Testis (tissue), 3 donors: ENCODE data around the gene GALM. TPM values are rescaled to one million over a fixed set of nuclear protein-coding genes. Genes with fewer than 3 reads are reported as not detected.
"Not testable (repeated sequence)": the region's sequence is repeated elsewhere in the genome, so short reads cannot be mapped to it uniquely, and the experiment has no call there.

Source experiments
- DNase-seq: peaks from one replicate; pipeline ENCODE4 v3.0.0-alpha.2; 2019
- H3K27ac ChIP-seq, 2 donors: fragments of 200-600 bp; sonication (generic); one replicate each; pipeline ENCODE4 v1.5.1; 2019
- H3K27me3 ChIP-seq: fragments of 200-600 bp; sonication (generic); one replicate; pipeline ENCODE4 v1.5.1; 2019
- H3K36me3 ChIP-seq: fragments of 200-600 bp; sonication (generic); one replicate; pipeline ENCODE4 v1.5.1; 2017; ENCODE audit warnings: low read depth; ENCODE audit errors: missing control alignments
- H3K4me1 ChIP-seq: fragments of 200-600 bp; sonication (generic); one replicate; pipeline ENCODE4 v1.5.1; 2019
- H3K4me3 ChIP-seq, 2 donors: fragments of 200-600 bp; sonication (generic); one replicate each; pipeline ENCODE4 v1.5.1; 2017 to 2019
- H3K9me3 ChIP-seq: fragments of 200-600 bp; sonication (generic); one replicate; pipeline ENCODE4 v1.5.1; 2017
- POLR2A ChIP-seq: fragments of 450-650 bp; IDR thresholded peaks from one replicate; pipeline ENCODE4 v1.6.1; 2017; ENCODE audit warnings: antibody characterized with exemption, mild to moderate bottlenecking, moderate library complexity
- WGBS, 2 donors: methylation state at CpG; one replicate each; pipeline ENCODE4 v1.1.5; 2018; 5-methylcytosine and 5-hydroxymethylcytosine counted together
- intact Hi-C: fragments of 100-400 bp; cut with DNase I; formaldehyde crosslinking; loops from one replicate; pipeline ENCODE4 v1.15.1; 2023; ENCODE audit warnings: low total_unique reads
- polyA plus RNA-seq: library from polyadenylated mRNA; stranded (reverse); fragments of 350-450 nt; fragmentation: Illumina TruSeq; extraction: RNeasy Lipid Tissue Mini Kit (QIAGEN cat#74804); gene quantifications from one replicate; pipeline ENCODE4 v1.2.3, GENCODE V29; 2014; ENCODE audit warnings: low read depth, low replicate concordance; ENCODE audit not compliant: insufficient read depth
- total RNA-seq, 2 donors: library from RNA; depleted of rRNA; stranded (reverse); fragments of >200 nt; gene quantifications; one replicate each; pipeline ENCODE4 v1.2.3, GENCODE V29; 2016
- TF ChIP-seq, protein P1 (sequence below), 3 experiments: fragments of 450-650 bp in 2 of 3; fragments of 200-600 bp in 1 of 3; sonication (generic) in 1 of 3; IDR thresholded peaks; one replicate each; pipeline ENCODE4 v1.5.1; 2016 to 2019; ENCODE audit warnings: antibody characterized with exemption in 3 of 3, mild to moderate bottlenecking in 2 of 3, moderate library complexity in 1 of 3

Gene GALM
- total and polyA plus RNA-seq, 3 donors from 2014 or later: 8.5 to 11.8 (median 9.1) TPM

DNA sequence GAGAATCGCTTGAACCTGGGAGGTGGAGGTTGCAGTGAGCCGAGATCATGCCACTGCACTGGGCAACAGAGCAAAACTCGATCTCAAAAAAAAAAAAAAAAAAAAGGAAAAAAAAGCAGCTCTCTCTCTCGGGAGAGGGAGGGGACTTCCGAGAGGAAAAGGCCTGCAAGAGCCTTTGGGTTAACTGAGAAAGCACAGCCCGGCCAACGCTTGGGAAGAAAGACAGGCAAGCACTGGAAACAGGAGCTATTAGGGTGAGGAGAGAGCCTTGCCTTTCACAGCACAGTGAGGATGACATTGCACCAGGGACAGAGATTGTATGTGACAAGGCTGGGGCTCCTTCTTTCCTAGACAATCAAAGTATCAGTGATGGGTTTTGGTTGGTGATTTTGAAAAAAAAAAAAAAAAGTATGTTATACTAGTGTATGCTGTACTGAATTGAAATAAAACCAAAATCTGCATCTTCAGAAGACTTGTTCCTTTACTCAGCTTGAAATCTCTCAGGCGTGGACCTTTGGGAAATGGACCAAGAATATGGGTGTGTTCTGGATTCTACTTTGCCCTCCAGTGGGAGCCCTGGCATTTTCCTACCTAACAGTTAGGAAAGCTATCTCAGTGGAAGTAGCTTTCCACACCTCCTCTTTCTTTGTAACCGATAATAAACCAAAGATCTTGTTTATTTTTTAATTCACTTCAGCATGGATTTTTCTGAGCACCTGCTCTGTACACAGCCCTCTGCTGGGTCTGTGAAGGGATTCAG, 68.6 kb downstream of the GALM start:
- Histone ChIP-seq H3K4me3 (no peak overlapping the region), H3K9me3 (no peaks in the 10 kb centered on the region), H3K4me1 (peaks cover 15% of the 10 kb centered on the region), H3K27ac (no peak overlapping the region), H3K36me3 (no peaks in the 10 kb centered on the region), H3K27me3 (no peaks in the 10 kb centered on the region)
- no peak for DNase-seq
- no peak for TF ChIP-seq POLR2A
- TF ChIP-seq, protein P1, sequence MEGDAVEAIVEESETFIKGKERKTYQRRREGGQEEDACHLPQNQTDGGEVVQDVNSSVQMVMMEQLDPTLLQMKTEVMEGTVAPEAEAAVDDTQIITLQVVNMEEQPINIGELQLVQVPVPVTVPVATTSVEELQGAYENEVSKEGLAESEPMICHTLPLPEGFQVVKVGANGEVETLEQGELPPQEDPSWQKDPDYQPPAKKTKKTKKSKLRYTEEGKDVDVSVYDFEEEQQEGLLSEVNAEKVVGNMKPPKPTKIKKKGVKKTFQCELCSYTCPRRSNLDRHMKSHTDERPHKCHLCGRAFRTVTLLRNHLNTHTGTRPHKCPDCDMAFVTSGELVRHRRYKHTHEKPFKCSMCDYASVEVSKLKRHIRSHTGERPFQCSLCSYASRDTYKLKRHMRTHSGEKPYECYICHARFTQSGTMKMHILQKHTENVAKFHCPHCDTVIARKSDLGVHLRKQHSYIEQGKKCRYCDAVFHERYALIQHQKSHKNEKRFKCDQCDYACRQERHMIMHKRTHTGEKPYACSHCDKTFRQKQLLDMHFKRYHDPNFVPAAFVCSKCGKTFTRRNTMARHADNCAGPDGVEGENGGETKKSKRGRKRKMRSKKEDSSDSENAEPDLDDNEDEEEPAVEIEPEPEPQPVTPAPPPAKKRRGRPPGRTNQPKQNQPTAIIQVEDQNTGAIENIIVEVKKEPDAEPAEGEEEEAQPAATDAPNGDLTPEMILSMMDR (IDR thresholded peaks at IDR 0.05): no peak
- WGBS, 2 donors: 58 to 64% methylated on average over 9 of the region's 9 CpGs
- intact Hi-C loops: loop anchor here (10.0 kb wide), 1 partner anchor 150 kb away; no protein-coding TSS in a partner anchor

GRCh38 chr2:38735999-38736320, 70.0 kb downstream of the GALM start:
- TF ChIP-seq, protein P1 (IDR thresholded peaks at IDR 0.05): no peak
- TF ChIP-seq POLR2A: no peak
- H3K4me3 ChIP-seq: no peak overlapping the region
- H3K27ac ChIP-seq: no peak overlapping the region
- intact Hi-C loops: loop anchor here (10.0 kb wide), 1 partner anchor 151 kb away; no protein-coding TSS in a partner anchor
- no peak for DNase-seq
- peaks cover 15% of the 10 kb centered on the region for H3K4me1 ChIP-seq
- no peaks in the 10 kb centered on the region for H3K9me3 ChIP-seq
- no peaks in the 10 kb centered on the region for H3K36me3 ChIP-seq
- 59 to 65% methylated on average over 4 of the region's 4 CpGs for WGBS, 2 donors
- H3K27me3 ChIP-seq: no peaks in the 10 kb centered on the region

- WGBS, 2 donors: 64 to 67% methylated on average over 11 of the region's 11 CpGs
- peak; percentile 81 for DNase-seq
- not testable (repeated sequence) for H3K27me3 ChIP-seq, H3K36me3 ChIP-seq, H3K9me3 ChIP-seq, H3K4me3 ChIP-seq
- intact Hi-C loops: loop anchor here (10.0 kb wide), 1 partner anchor 152 kb away; no protein-coding TSS in a partner anchor
- H3K27ac ChIP-seq: peak overlapping the region; percentile 67 to 76
- peaks cover 15% of the 10 kb centered on the region for H3K4me1 ChIP-seq
These were observed 71.2 kb downstream of the GALM start for GRCh38 chr2:38737000-38737698.

GRCh38 chr2:38737925-38738324, 72.0 kb downstream of the GALM start:
- intact Hi-C loops: loop anchor here (10.0 kb wide), 1 partner anchor 153 kb away; no protein-coding TSS in a partner anchor
- H3K27ac ChIP-seq: peak overlapping the region; percentile 67 to 76
- TF ChIP-seq POLR2A: no peak
- TF ChIP-seq, protein P1 (IDR thresholded peaks at IDR 0.05): no peak
- H3K9me3 ChIP-seq: no peaks in the 10 kb centered on the region
- no peaks in the 10 kb centered on the region for H3K27me3 ChIP-seq
- no peak overlapping the region for H3K4me3 ChIP-seq
- 76 to 86% methylated on average over 3 of the region's 3 CpGs for WGBS, 2 donors
- no peaks in the 10 kb centered on the region for H3K36me3 ChIP-seq
- H3K4me1 ChIP-seq: peaks cover 15% of the 10 kb centered on the region
- DNase-seq: no peak

- H3K27ac ChIP-seq: no peak overlapping the region
- no peak overlapping the region for H3K4me3 ChIP-seq
- no peaks in the 10 kb centered on the region for H3K27me3 ChIP-seq
- 90% methylated on average over 2 of the region's 2 CpGs for WGBS, 2 donors
- DNase-seq: no peak
- H3K9me3 ChIP-seq: no peaks in the 10 kb centered on the region
- peaks cover 15% of the 10 kb centered on the region for H3K4me1 ChIP-seq
- no peak for TF ChIP-seq POLR2A
- TF ChIP-seq, protein P1 (IDR thresholded peaks at IDR 0.05): no peak
- intact Hi-C loops: loop anchor here (10.0 kb wide), 1 partner anchor 155 kb away; no protein-coding TSS in a partner anchor
- no peaks in the 10 kb centered on the region for H3K36me3 ChIP-seq
These were observed 73.6 kb downstream of the GALM start for GRCh38 chr2:38739524-38739923.
